B cell (primary cell): ENCODE measurements around the gene HHLA2. TPM values are rescaled to one million over a fixed set of nuclear protein-coding genes. Genes with fewer than 3 reads are reported as not detected.

Experiments
- ATAC-seq: fragments of 200-7000 bp; cut with Tn5 transposase; one replicate; pipeline ENCODE4 v1.10.0; 2021; ENCODE audit warnings: low read depth, mild to moderate bottlenecking, moderate number of reproducible peaks, moderate library complexity
- CTCF ChIA-PET: fragments of 350-600 bp; sonication (Branson Sonifier 250); formaldehyde crosslinking; loops from one replicate; lab custom pipeline; 2021; ENCODE audit warnings: antibody characterized with exemption, inconsistent platforms; lab: Charles Lee
- POLR2A ChIA-PET: fragments of 350-600 bp; sonication (Branson Sonifier 250); formaldehyde crosslinking; loops from one replicate; lab custom pipeline; 2021; ENCODE audit warnings: antibody characterized with exemption; lab: Charles Lee
- DNase-seq: peaks from one replicate; pipeline ENCODE4 v3.0.0; 2013
- H2AFZ ChIP-seq: 2 replicates; pipeline ENCODE4 v1.6.1; 2012; ENCODE audit warnings: mild to moderate bottlenecking, low read depth, low read length; ENCODE audit not compliant: insufficient read depth, poor library complexity, severe bottlenecking
- H3K27ac ChIP-seq, 2 donors: 1 replicate in 1 of 2; 2 replicates in 1 of 2; pipeline ENCODE4 v1.5.1; 2012 to 2013; ENCODE audit warnings: low read length in 2 of 2, mild to moderate bottlenecking in 2 of 2, moderate library complexity in 1 of 2
- H3K27me3 ChIP-seq, 4 experiments: fragments of 200-600 bp in 1 of 4; sonication (generic) in 1 of 4; replicated peaks in 1 of 4; 1 replicate in 2 of 4; 2 replicates in 2 of 4; pipeline versions ENCODE4 v1.6.1 to v1.7.0; 2013 to 2016; ENCODE audit warnings: low read length in 3 of 4, mild to moderate bottlenecking in 2 of 4, mixed read lengths in 1 of 4, moderate library complexity in 1 of 4; ENCODE audit not compliant: insufficient read depth in 4 of 4, control insufficient read depth in 3 of 4; ENCODE audit errors: control extremely low read depth in 1 of 4
- H3K36me3 ChIP-seq, 2 experiments: replicated peaks in 1 of 2; 1 replicate in 1 of 2; 2 replicates in 1 of 2; pipeline versions ENCODE4 v1.6.1 to v1.7.1; 2013; ENCODE audit warnings: low read length in 1 of 2; ENCODE audit not compliant: insufficient read depth in 2 of 2, control insufficient read depth in 1 of 2; ENCODE audit errors: control extremely low read depth in 1 of 2, extremely low read depth in 1 of 2
- H3K4me1 ChIP-seq, 2 donors: fragments of 200-600 bp in 1 of 2; sonication (generic) in 1 of 2; 1 replicate in 1 of 2; 2 replicates in 1 of 2; pipeline versions ENCODE4 v1.5.1 to v1.6.1; 2013 to 2017; ENCODE audit warnings: low read length in 2 of 2; ENCODE audit not compliant: control insufficient read depth in 2 of 2, insufficient read depth in 2 of 2
- H3K4me2 ChIP-seq: replicated peaks from 2 replicates; pipeline ENCODE3; 2012; ENCODE audit warnings: mild to moderate bottlenecking, low read depth, low read length; ENCODE audit not compliant: poor library complexity, severe bottlenecking
- H3K4me3 ChIP-seq, 5 experiments: fragments of 200-600 bp in 1 of 5; sonication (generic) in 1 of 5; 1 replicate in 3 of 5; 2 replicates in 2 of 5; pipeline versions ENCODE4 v1.5.1 to v1.7.0; 2011 to 2016; ENCODE audit warnings: low read length in 4 of 5, mild to moderate bottlenecking in 4 of 5, low read depth in 2 of 5, control low read depth in 1 of 5, moderate library complexity in 1 of 5; ENCODE audit not compliant: insufficient read depth in 1 of 5; ENCODE audit errors: control extremely low read depth in 1 of 5, extremely low read depth in 1 of 5
- H3K79me2 ChIP-seq: fragments of 200-600 bp; sonication (generic); one replicate; pipeline ENCODE4 v1.6.0; 2016; ENCODE audit warnings: low read length; ENCODE audit not compliant: control insufficient read depth, insufficient read depth
- H3K9ac ChIP-seq: fragments of 200-600 bp; sonication (generic); 2 replicates; pipeline ENCODE4 v1.6.1; 2017; ENCODE audit warnings: mild to moderate bottlenecking, low read length, moderate library complexity
- H3K9me3 ChIP-seq, 3 donors: one replicate each; pipeline versions ENCODE4 v1.6.1 to v1.7.1; 2013; ENCODE audit warnings: low read length in 2 of 3; ENCODE audit not compliant: control insufficient read depth in 2 of 3, insufficient read depth in 1 of 3; ENCODE audit errors: control extremely low read depth in 1 of 3
- H4K20me1 ChIP-seq: 2 replicates; pipeline ENCODE4 v1.6.0; 2012; ENCODE audit warnings: mild to moderate bottlenecking, low read length; ENCODE audit not compliant: insufficient read depth, control insufficient read depth, poor library complexity, severe bottlenecking
- H3K27ac Mint-ChIP-seq: one replicate; pipeline ENCODE4 v1.8.0; 2021; ENCODE audit warnings: mixed read lengths
- H3K27me3 Mint-ChIP-seq: one replicate; pipeline ENCODE4 v1.8.0; 2021; ENCODE audit warnings: mixed read lengths
- H3K4me1 Mint-ChIP-seq: one replicate; pipeline ENCODE4 v1.8.0; 2021; ENCODE audit warnings: mixed read lengths
- H3K4me3 Mint-ChIP-seq: one replicate; pipeline ENCODE4 v1.8.0; 2021; ENCODE audit warnings: mixed read lengths
- H3K9me3 Mint-ChIP-seq: one replicate; pipeline ENCODE4 v1.8.0; 2022; ENCODE audit warnings: mixed read lengths; ENCODE audit not compliant: insufficient read depth
- EZH2 ChIP-seq: IDR thresholded peaks from 2 replicates; pipeline ENCODE4 v1.6.1; 2012; ENCODE audit warnings: borderline replicate concordance, low read depth, mild to moderate bottlenecking, moderate library complexity, low read length; ENCODE audit not compliant: insufficient read depth, poor library complexity, severe bottlenecking
- WGBS: methylation state at CpG from one replicate; pipeline ENCODE4 v1.1.5; 2013; ENCODE audit warnings: missing lambda C conversion rate; ENCODE audit not compliant: insufficient coverage; 5-methylcytosine and 5-hydroxymethylcytosine counted together
- intact Hi-C: fragments of 100-400 bp; cut with micrococcal nuclease; formaldehyde crosslinking; loops from one replicate; pipeline ENCODE4 v1.10.0; 2022
- polyA plus RNA-seq: library from polyadenylated mRNA; depleted of rRNA; stranded (reverse); fragments of >200 nt; gene quantifications from 2 replicates; pipeline ENCODE4 v1.2.3, GENCODE V29; 2012
- total RNA-seq, 2 donors: library from RNA; stranded (reverse); fragments of 120-200 nt in 1 of 2; gene quantifications; 1 replicate in 1 of 2; 2 replicates in 1 of 2; pipeline versions ENCODE4 v1.2.3 to v1.2.4, GENCODE V29; 2013 to 2022
- TF ChIP-seq, protein P1 (sequence below): fragments of 200-600 bp; IDR thresholded peaks from one replicate; pipeline ENCODE4 v1.8.0; 2022; ENCODE audit warnings: antibody characterized with exemption, mild to moderate bottlenecking

Gene HHLA2
- total and polyA plus RNA-seq, 2 donors (not counting 1 experiment from before 2014, with no cell fraction given) = 0.84 TPM

DNA sequence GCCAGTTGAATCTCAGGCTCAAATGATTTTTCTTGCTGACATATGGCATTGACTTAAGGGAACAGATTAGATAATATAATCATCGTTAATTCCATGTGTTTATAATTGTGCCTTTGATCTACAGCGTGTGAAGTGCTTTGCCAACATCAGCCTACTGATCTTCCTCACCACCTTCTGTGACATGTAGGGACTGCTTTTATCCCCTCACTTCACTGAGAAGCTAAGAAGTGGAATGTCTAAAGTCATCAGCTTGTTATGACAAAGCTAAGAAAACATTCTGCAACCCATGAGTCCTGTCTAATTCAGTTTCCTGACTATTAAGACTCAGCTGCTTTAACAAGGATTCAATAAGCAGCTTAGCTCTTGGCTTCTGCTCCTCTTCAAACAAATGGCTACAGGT, 108.0 kb downstream of the HHLA2 start:
- no peak overlapping the region for H3K4me2 ChIP-seq
- no CpG with 5 or more reads among the region's 2 CpGs for WGBS
- ChIA-PET POLR2A (no interaction called here), CTCF (interaction anchor here (0.9 to 3.0 kb wide), 6 partner anchors 19 to 728 kb away, joined by 3 to 12 read pairs (median 4); partner anchors contain the start of gene IFT57)
- TF ChIP-seq EZH2 = no peak
- TF ChIP-seq, protein P1, sequence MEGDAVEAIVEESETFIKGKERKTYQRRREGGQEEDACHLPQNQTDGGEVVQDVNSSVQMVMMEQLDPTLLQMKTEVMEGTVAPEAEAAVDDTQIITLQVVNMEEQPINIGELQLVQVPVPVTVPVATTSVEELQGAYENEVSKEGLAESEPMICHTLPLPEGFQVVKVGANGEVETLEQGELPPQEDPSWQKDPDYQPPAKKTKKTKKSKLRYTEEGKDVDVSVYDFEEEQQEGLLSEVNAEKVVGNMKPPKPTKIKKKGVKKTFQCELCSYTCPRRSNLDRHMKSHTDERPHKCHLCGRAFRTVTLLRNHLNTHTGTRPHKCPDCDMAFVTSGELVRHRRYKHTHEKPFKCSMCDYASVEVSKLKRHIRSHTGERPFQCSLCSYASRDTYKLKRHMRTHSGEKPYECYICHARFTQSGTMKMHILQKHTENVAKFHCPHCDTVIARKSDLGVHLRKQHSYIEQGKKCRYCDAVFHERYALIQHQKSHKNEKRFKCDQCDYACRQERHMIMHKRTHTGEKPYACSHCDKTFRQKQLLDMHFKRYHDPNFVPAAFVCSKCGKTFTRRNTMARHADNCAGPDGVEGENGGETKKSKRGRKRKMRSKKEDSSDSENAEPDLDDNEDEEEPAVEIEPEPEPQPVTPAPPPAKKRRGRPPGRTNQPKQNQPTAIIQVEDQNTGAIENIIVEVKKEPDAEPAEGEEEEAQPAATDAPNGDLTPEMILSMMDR = no peak
- H3K27ac ChIP-seq = no peak overlapping the region
- no peaks in the 10 kb centered on the region for H3K79me2 ChIP-seq
- no peaks in the 10 kb centered on the region for H3K9me3 Mint-ChIP-seq
- no peaks in the 10 kb centered on the region for H3K27me3 ChIP-seq
- no peak overlapping the region for H2AFZ ChIP-seq
- no peak for ATAC-seq
- no peaks in the 10 kb centered on the region for H4K20me1 ChIP-seq
- H3K4me1 ChIP-seq = peaks cover 26 to 27% of the 10 kb centered on the region in 2 donors
- H3K9ac ChIP-seq = no peak overlapping the region
- peaks cover 0 to 4% (median 4%) of the 10 kb centered on the region in 3 donors for H3K9me3 ChIP-seq
- H3K27ac Mint-ChIP-seq = no peak overlapping the region
- DNase-seq = no peak
- no peak overlapping the region for H3K4me3 ChIP-seq
- peaks cover 31% of the 10 kb centered on the region for H3K4me1 Mint-ChIP-seq
- intact Hi-C loops = loop anchor here (10.0 kb wide), 2 partner anchors 650 to 730 kb away; no protein-coding TSS in a partner anchor
- no peaks in the 10 kb centered on the region for H3K36me3 ChIP-seq
- H3K27me3 Mint-ChIP-seq = no peaks in the 10 kb centered on the region
- H3K4me3 Mint-ChIP-seq = no peak overlapping the region

DNA sequence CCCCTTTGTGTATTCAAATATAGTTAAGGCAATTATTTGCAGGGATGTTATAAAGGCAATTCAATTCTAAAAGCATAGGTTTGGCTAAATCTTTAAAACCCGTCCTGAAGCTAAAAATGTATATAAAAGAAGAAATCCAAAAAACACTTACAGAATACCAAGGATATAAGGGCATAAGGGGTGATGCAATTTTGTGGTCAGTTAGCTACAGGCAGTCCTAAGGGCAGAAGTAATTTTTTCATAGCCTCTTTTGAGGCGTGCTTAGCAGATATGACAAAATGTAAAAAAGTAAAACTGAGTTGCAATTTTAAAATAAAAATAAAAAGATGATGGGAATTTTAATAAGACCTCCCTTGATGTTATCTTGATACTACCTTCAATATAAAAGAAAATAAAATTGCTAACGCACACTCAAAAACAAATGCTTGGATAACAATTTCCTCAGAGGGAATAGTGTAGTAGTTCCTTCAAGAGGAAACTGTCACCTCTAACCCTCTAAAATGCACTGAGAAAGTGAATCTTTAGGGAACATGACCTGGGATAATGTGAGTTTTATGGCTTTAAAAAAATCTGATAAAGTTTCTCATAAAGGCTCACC, 109.8 kb downstream of the HHLA2 start:
- Mint-ChIP-seq H3K27me3 (no peaks in the 10 kb centered on the region), H3K4me3 (no peak overlapping the region), H3K4me1 (peaks cover 31% of the 10 kb centered on the region), H3K27ac (peak overlapping the region; percentile 82), H3K9me3 (no peaks in the 10 kb centered on the region)
- Histone ChIP-seq H3K79me2 (no peaks in the 10 kb centered on the region), H4K20me1 (no peaks in the 10 kb centered on the region), H3K27me3 (no peaks in the 10 kb centered on the region), H3K36me3 (no peaks in the 10 kb centered on the region), H3K27ac (peak overlapping the region in 1 of 2 donors; percentile 49), H3K4me2 (peak overlapping the region; percentile 41), H3K9ac (no peak overlapping the region), H2AFZ (no peak overlapping the region), H3K9me3 (no peaks in the 10 kb centered on the region), H3K4me3 (no peak overlapping the region), H3K4me1 (peaks cover 26 to 27% of the 10 kb centered on the region in 2 donors)
- ChIA-PET CTCF (interaction anchor here (0.7 to 3.0 kb wide), 10 partner anchors 12 to 1168 kb away, joined by 3 to 19 read pairs (median 4); partner anchors contain the start of gene IFT57), POLR2A (no interaction called here)
- DNase-seq (no peak), ATAC-seq (no peak)
- TF ChIP-seq EZH2 = no peak
- TF ChIP-seq, protein P1 = no peak
- intact Hi-C loops = loop anchor here (1.0 to 10.0 kb wide), 7 partner anchors 183 to 1169 kb away; partner anchors contain the start of genes CD47 and IFT57
- no CpG with 5 or more reads among the region's 3 CpGs for WGBS
